ENCODE data around the gene RBMX. TPM values are rescaled to one million over a fixed set of nuclear protein-coding genes. Genes with fewer than 3 reads are reported as not detected.
"Not testable (repeated sequence)": the region's sequence is repeated elsewhere in the genome, so short reads cannot be mapped to it uniquely, and the experiment has no call there.

RBMX gene
- total RNA-seq, 1 donor from 2014 or later, result 369 TPM

GRCh38 chrX:136880003-136880451 is 498 bp downstream of the RBMX start:
- Mint-ChIP-seq H3K36me3 (peaks cover 20% of the 10 kb centered on the region), H3K9me3 (no peaks in the 10 kb centered on the region), H3K4me1 (ENCODE audit: unreplicated experiment) (no peaks in the 10 kb centered on the region), H3K27ac (peak overlapping the region; percentile 97), H3K4me3 (peak overlapping the region; percentile 93), H3K27me3 (no peaks in the 10 kb centered on the region)
- DNase-seq (ENCODE audit: extremely low spot score, unreplicated experiment), result no peak
- no peak for TF ChIP-seq CTCF (conservative IDR thresholded peaks at IDR 0.05)

- TF ChIP-seq CTCF (conservative IDR thresholded peaks at IDR 0.05), result no peak
- Mint-ChIP-seq H3K27ac (peak overlapping the region; percentile 97), H3K36me3 (peaks cover 29% of the 10 kb centered on the region), H3K4me3 (peak overlapping the region; percentile 93), H3K4me1 (ENCODE audit: unreplicated experiment) (no peaks in the 10 kb centered on the region), H3K27me3 (no peaks in the 10 kb centered on the region), H3K9me3 (no peaks in the 10 kb centered on the region)
- DNase-seq (ENCODE audit: extremely low spot score, unreplicated experiment), result no peak
Observed at GRCh38 chrX:136879001-136879687, 1.4 kb downstream of the RBMX start.

GRCh38 chrX:136878423-136878822 is 2.1 kb downstream of the RBMX start:
- no peak for DNase-seq (ENCODE audit: extremely low spot score, unreplicated experiment)
- H3K27ac Mint-ChIP-seq, result peak overlapping the region; percentile 97
- no peaks in the 10 kb centered on the region for H3K27me3 Mint-ChIP-seq
- H3K36me3 Mint-ChIP-seq, result peaks cover 35% of the 10 kb centered on the region
- no peaks in the 10 kb centered on the region for H3K4me1 Mint-ChIP-seq (ENCODE audit: unreplicated experiment)
- H3K9me3 Mint-ChIP-seq, result no peaks in the 10 kb centered on the region
- H3K4me3 Mint-ChIP-seq, result peak overlapping the region; percentile 93
- TF ChIP-seq CTCF (conservative IDR thresholded peaks at IDR 0.05), result no peak

- not testable (repeated sequence) for H3K4me1 Mint-ChIP-seq (ENCODE audit: unreplicated experiment); DNase-seq (ENCODE audit: extremely low spot score, unreplicated experiment); H3K27me3 Mint-ChIP-seq; H3K27ac Mint-ChIP-seq; H3K9me3 Mint-ChIP-seq; H3K4me3 Mint-ChIP-seq
- peaks cover 34% of the 10 kb centered on the region for H3K36me3 Mint-ChIP-seq
Observed at GRCh38 chrX:136874114-136874513, 6.4 kb downstream of the RBMX start.

GRCh38 chrX:136873210-136873609 is 7.3 kb downstream of the RBMX start:
- H3K27ac Mint-ChIP-seq; H3K9me3 Mint-ChIP-seq; H3K4me3 Mint-ChIP-seq; DNase-seq (ENCODE audit: extremely low spot score, unreplicated experiment); H3K27me3 Mint-ChIP-seq; H3K4me1 Mint-ChIP-seq (ENCODE audit: unreplicated experiment): not testable (repeated sequence)
- peaks cover 30% of the 10 kb centered on the region for H3K36me3 Mint-ChIP-seq

GRCh38 chrX:136872091-136872700 is 8.3 kb downstream of the RBMX start:
- no peak for DNase-seq (ENCODE audit: extremely low spot score, unreplicated experiment)
- H3K27ac Mint-ChIP-seq, result no peak overlapping the region
- H3K27me3 Mint-ChIP-seq, result no peaks in the 10 kb centered on the region
- peaks cover under 1% of the 10 kb centered on the region for H3K4me1 Mint-ChIP-seq (ENCODE audit: unreplicated experiment)
- no peaks in the 10 kb centered on the region for H3K9me3 Mint-ChIP-seq
- no peak overlapping the region for H3K4me3 Mint-ChIP-seq
- TF ChIP-seq CTCF (conservative IDR thresholded peaks at IDR 0.05), result no peak
- H3K36me3 Mint-ChIP-seq, result peaks cover 29% of the 10 kb centered on the region
